Measurements from ENCODE around the gene TRIP4. TPM values are rescaled to one million over a fixed set of nuclear protein-coding genes. Genes with fewer than 3 reads are reported as not detected.

Gene TRIP4
- polyA plus RNA-seq, 3 donors: 23.0 to 40.1 (median 35.6) TPM

GRCh38 chr15:64441852-64442251 is 54.2 kb downstream of the TRIP4 start:
- no peak overlapping the region for H3K4me3 ChIP-seq (replicated peaks in 1 of 3; ENCODE audit: low read depth in 2 of 3, low read length in 3 of 3)
- no peaks in the 10 kb centered on the region for H3K9me3 ChIP-seq (replicated peaks in 1 of 2; ENCODE audit: control insufficient read depth in 1 of 2, insufficient read depth in 1 of 2, low read length in 2 of 2)
- 79% methylated on average over 3 of the region's 3 CpGs for whole genome bisulfite sequencing (ENCODE audit: insufficient coverage)

GRCh38 chr15:64443016-64443415 is 55.4 kb downstream of the TRIP4 start:
- no CpG with 5 or more reads among the region's 2 CpGs for WGBS (ENCODE audit: insufficient coverage)
- peak overlapping the region in 1 of 7 donors; percentile 0 for H3K27ac Mint-ChIP-seq
- H3K4me1 Mint-ChIP-seq: peaks cover 29% of the 10 kb centered on the region

More at GRCh38 chr15:64441852-64442251, 54.2 kb downstream of the TRIP4 start:
- H3K9ac ChIP-seq (ENCODE audit: insufficient read depth, low read length, poor library complexity, severe bottlenecking): no peak overlapping the region
- no peak for DNase-seq
- no peak overlapping the region for H3K27ac ChIP-seq (ENCODE audit: low read depth in 1 of 2, low read length in 2 of 2)
- Mint-ChIP-seq H3K4me1 (peaks cover 27% of the 10 kb centered on the region), H3K4me3 (no peak overlapping the region), H3K27me3 (ENCODE audit: low read depth in 3 of 3) (no peaks in the 10 kb centered on the region), H3K9me3 (no peaks in the 10 kb centered on the region), H3K27ac (peak overlapping the region in 1 of 7 donors; percentile 25), H3K36me3 (peaks cover 31 to 65% of the 10 kb centered on the region in 2 donors)
- peaks cover 14 to 51% of the 10 kb centered on the region in 2 donors for H3K36me3 ChIP-seq (replicated peaks in 1 of 2; ENCODE audit: control insufficient read depth in 1 of 2, insufficient read depth in 2 of 2, low read length in 2 of 2)
- TF ChIP-seq CTCF (IDR thresholded peaks at IDR 0.05): no peak
- peaks cover 11% of the 10 kb centered on the region for H4K20me1 ChIP-seq (ENCODE audit: insufficient read depth, low read length)
- H3K27me3 ChIP-seq (ENCODE audit: control insufficient read depth in 2 of 2, insufficient read depth in 2 of 2, low read length in 2 of 2): no peaks in the 10 kb centered on the region
- intact Hi-C loops (cut with micrococcal nuclease): no loop called here
- no peak overlapping the region for H3K4me2 ChIP-seq (replicated peaks; ENCODE audit: extremely low read depth, low read length, poor library complexity, severe bottlenecking)
- peaks cover 6 to 9% of the 10 kb centered on the region in 2 donors for H3K4me1 ChIP-seq (ENCODE audit: control insufficient read depth in 1 of 2, insufficient read depth in 2 of 2, low read length in 2 of 2)
- H3K79me2 ChIP-seq (ENCODE audit: insufficient read depth, low read length): no peaks in the 10 kb centered on the region
- no peak overlapping the region for H2AFZ ChIP-seq (ENCODE audit: insufficient read depth, low read depth, low read length, poor library complexity, severe bottlenecking)

More at GRCh38 chr15:64443016-64443415, 55.4 kb downstream of the TRIP4 start:
- intact Hi-C loops (cut with micrococcal nuclease): no loop called here
- no peak overlapping the region for H3K27ac ChIP-seq (ENCODE audit: low read depth in 1 of 2, low read length in 2 of 2)
- peaks cover 6 to 9% of the 10 kb centered on the region in 2 donors for H3K4me1 ChIP-seq (ENCODE audit: control insufficient read depth in 1 of 2, insufficient read depth in 2 of 2, low read length in 2 of 2)
- no peak overlapping the region for H3K4me3 Mint-ChIP-seq
- H2AFZ ChIP-seq (ENCODE audit: insufficient read depth, low read depth, low read length, poor library complexity, severe bottlenecking): no peak overlapping the region
- H4K20me1 ChIP-seq (ENCODE audit: insufficient read depth, low read length): peaks cover 11% of the 10 kb centered on the region
- H3K9me3 Mint-ChIP-seq: no peaks in the 10 kb centered on the region
- H3K27me3 Mint-ChIP-seq (ENCODE audit: low read depth in 3 of 3): no peaks in the 10 kb centered on the region
- TF ChIP-seq CTCF (IDR thresholded peaks at IDR 0.05): no peak
- peaks cover 20 to 56% of the 10 kb centered on the region in 2 donors for H3K36me3 ChIP-seq (replicated peaks in 1 of 2; ENCODE audit: control insufficient read depth in 1 of 2, insufficient read depth in 2 of 2, low read length in 2 of 2)
- H3K9me3 ChIP-seq (replicated peaks in 1 of 2; ENCODE audit: control insufficient read depth in 1 of 2, insufficient read depth in 1 of 2, low read length in 2 of 2): no peaks in the 10 kb centered on the region
- peaks cover 30 to 68% of the 10 kb centered on the region in 2 donors for H3K36me3 Mint-ChIP-seq
- no peaks in the 10 kb centered on the region for H3K79me2 ChIP-seq (ENCODE audit: insufficient read depth, low read length)
- DNase-seq: no peak
- no peak overlapping the region for H3K9ac ChIP-seq (ENCODE audit: insufficient read depth, low read length, poor library complexity, severe bottlenecking)
- no peaks in the 10 kb centered on the region for H3K27me3 ChIP-seq (ENCODE audit: control insufficient read depth in 2 of 2, insufficient read depth in 2 of 2, low read length in 2 of 2)
- H3K4me3 ChIP-seq (replicated peaks in 1 of 3; ENCODE audit: low read depth in 2 of 3, low read length in 3 of 3): no peak overlapping the region
- H3K4me2 ChIP-seq (replicated peaks; ENCODE audit: extremely low read depth, low read length, poor library complexity, severe bottlenecking): no peak overlapping the region

All from CD14-positive monocyte (primary cell).